Mesenchymal stem cell (in vitro differentiated cells and primary cell): ENCODE data around the gene WWP2.

Experiments used
- DNase-seq: peaks from one replicate; pipeline ENCODE4 v3.0.0-alpha.2; 2013
- H2AFZ ChIP-seq: one replicate; pipeline ENCODE4 v1.6.1; 2013; ENCODE audit warnings: low read depth, mild to moderate bottlenecking, control low read depth, inconsistent platforms, low read length, moderate library complexity
- H2AK5ac ChIP-seq: 2 replicates; pipeline ENCODE4 v1.6.1; 2013; ENCODE audit warnings: low read length, moderate library complexity, mild to moderate bottlenecking, inconsistent platforms; ENCODE audit not compliant: severe bottlenecking
- H2BK120ac ChIP-seq: one replicate; pipeline ENCODE4 v1.6.1; 2013; ENCODE audit warnings: low read depth, mild to moderate bottlenecking, inconsistent platforms, low read length, moderate library complexity
- H2BK12ac ChIP-seq, 2 experiments: one replicate each; pipeline ENCODE4 v1.6.1; 2013; ENCODE audit warnings: inconsistent platforms in 2 of 2, low read length in 2 of 2, mild to moderate bottlenecking in 2 of 2, moderate library complexity in 2 of 2, control low read depth in 1 of 2
- H2BK15ac ChIP-seq: one replicate; pipeline ENCODE4 v1.6.1; 2013; ENCODE audit warnings: mild to moderate bottlenecking, low read depth, inconsistent platforms; ENCODE audit not compliant: poor library complexity, severe bottlenecking
- H2BK5ac ChIP-seq: 2 replicates; pipeline ENCODE4 v1.6.1; 2013; ENCODE audit warnings: low read depth, mild to moderate bottlenecking, low read length, control low read depth, inconsistent platforms; ENCODE audit not compliant: poor library complexity, severe bottlenecking
- H3K14ac ChIP-seq, 2 experiments: one replicate each; pipeline ENCODE4 v1.6.1; 2013; ENCODE audit warnings: inconsistent platforms in 2 of 2, low read length in 2 of 2, control low read depth in 1 of 2, mild to moderate bottlenecking in 1 of 2, moderate library complexity in 1 of 2
- H3K18ac ChIP-seq, 2 experiments: one replicate each; pipeline ENCODE4 v1.6.1; 2013; ENCODE audit warnings: inconsistent platforms in 2 of 2, low read length in 2 of 2, control low read depth in 1 of 2, low read depth in 1 of 2, mild to moderate bottlenecking in 1 of 2
- H3K23ac ChIP-seq, 2 experiments: one replicate each; pipeline ENCODE4 v1.6.1; 2013; ENCODE audit warnings: inconsistent platforms in 2 of 2, low read length in 2 of 2, mild to moderate bottlenecking in 2 of 2, moderate library complexity in 2 of 2, control low read depth in 1 of 2
- H3K27ac ChIP-seq: 2 replicates; pipeline ENCODE4 v1.5.1; 2013; ENCODE audit warnings: mild to moderate bottlenecking, moderate library complexity, low read length, control low read depth, inconsistent platforms; ENCODE audit not compliant: poor library complexity, severe bottlenecking
- H3K27me3 ChIP-seq, 2 experiments: 2 replicates each; pipeline versions ENCODE4 v1.6.1 to v1.7.0; 2013; ENCODE audit warnings: low read length in 2 of 2, mild to moderate bottlenecking in 2 of 2, moderate library complexity in 2 of 2, control low read depth in 1 of 2, inconsistent platforms in 1 of 2; ENCODE audit not compliant: control insufficient read depth in 1 of 2, insufficient read depth in 1 of 2
- H3K36me3 ChIP-seq, 2 experiments: 2 replicates each; pipeline versions ENCODE4 v1.6.1 to v1.7.0; 2013; ENCODE audit warnings: low read length in 2 of 2, control low read depth in 1 of 2, inconsistent platforms in 1 of 2, low read depth in 1 of 2, mild to moderate bottlenecking in 1 of 2; ENCODE audit not compliant: insufficient read depth in 2 of 2, control insufficient read depth in 1 of 2
- H3K4ac ChIP-seq, 2 experiments: one replicate each; pipeline ENCODE4 v1.6.1; 2013; ENCODE audit warnings: inconsistent platforms in 2 of 2, low read length in 2 of 2, mild to moderate bottlenecking in 2 of 2, moderate library complexity in 2 of 2, control low read depth in 1 of 2, low read depth in 1 of 2
- H3K4me1 ChIP-seq: 2 replicates; pipeline ENCODE4 v1.6.1; 2013; ENCODE audit warnings: low read depth, low read length, control low read depth; ENCODE audit not compliant: control insufficient read depth, insufficient read depth
- H3K4me2 ChIP-seq: 2 replicates; pipeline ENCODE4 v1.6.1; 2013; ENCODE audit warnings: low read length, mild to moderate bottlenecking, inconsistent platforms; ENCODE audit not compliant: poor library complexity, severe bottlenecking
- H3K4me3 ChIP-seq, 2 experiments: 2 replicates each; pipeline versions ENCODE4 v1.5.1 to v1.7.0; 2013; ENCODE audit warnings: low read length in 2 of 2, mild to moderate bottlenecking in 2 of 2, control low read depth in 1 of 2, low read depth in 1 of 2; ENCODE audit not compliant: insufficient read depth in 1 of 2
- H3K79me1 ChIP-seq: replicated peaks from 2 replicates; pipeline ENCODE4 v1.6.1; 2013; ENCODE audit warnings: mild to moderate bottlenecking, control low read depth, low read length, inconsistent platforms; ENCODE audit not compliant: poor library complexity, severe bottlenecking
- H3K9ac ChIP-seq: 2 replicates; pipeline ENCODE4 v1.7.0; 2013; ENCODE audit warnings: mild to moderate bottlenecking, low read length, moderate library complexity
- H3K9me3 ChIP-seq: 2 replicates; pipeline ENCODE4 v1.7.0; 2013; ENCODE audit warnings: mild to moderate bottlenecking, low read length; ENCODE audit not compliant: control insufficient read depth
- H4K8ac ChIP-seq: one replicate; pipeline ENCODE4 v1.6.1; 2013; ENCODE audit warnings: inconsistent platforms, mild to moderate bottlenecking, low read length, moderate library complexity
- H4K91ac ChIP-seq: one replicate; pipeline ENCODE4 v1.6.1; 2013; ENCODE audit warnings: mild to moderate bottlenecking, low read length, inconsistent platforms
- WGBS: methylation state at CpG from one replicate; pipeline ENCODE4 v1.1.7; 2013; ENCODE audit warnings: mixed read lengths; 5-methylcytosine and 5-hydroxymethylcytosine counted together

Gene WWP2

GRCh38 chr16:69926241-69926640 lies 164.1 kb downstream of the WWP2 start:
- no peak overlapping the region for H4K91ac ChIP-seq
- H2BK120ac ChIP-seq: no peak overlapping the region
- no peaks in the 10 kb centered on the region for H3K9me3 ChIP-seq
- peak overlapping the region; percentile 98 for H2AK5ac ChIP-seq
- H3K27ac ChIP-seq: no peak overlapping the region
- no peak overlapping the region for H3K23ac ChIP-seq
- H3K79me1 ChIP-seq: peaks cover 27% of the 10 kb centered on the region
- no peak overlapping the region for H3K14ac ChIP-seq
- no peak overlapping the region for H2BK5ac ChIP-seq
- H3K18ac ChIP-seq: no peak overlapping the region
- H2AFZ ChIP-seq: no peak overlapping the region
- H3K4ac ChIP-seq: no peak overlapping the region
- WGBS: 97% methylated on average over 8 of the region's 8 CpGs
- H3K4me3 ChIP-seq: no peak overlapping the region
- H2BK12ac ChIP-seq: no peak overlapping the region
- peaks cover 30% of the 10 kb centered on the region for H3K4me1 ChIP-seq
- no peak overlapping the region for H4K8ac ChIP-seq
- DNase-seq: no peak
- no peak overlapping the region for H3K9ac ChIP-seq
- H3K27me3 ChIP-seq: no peaks in the 10 kb centered on the region
- H3K4me2 ChIP-seq: no peak overlapping the region
- H3K36me3 ChIP-seq: peaks cover 14 to 21% of the 10 kb centered on the region in 2 experiments
- no peak overlapping the region for H2BK15ac ChIP-seq

GRCh38 chr16:69927056-69927757 lies 165.1 kb downstream of the WWP2 start:
- Histone ChIP-seq H4K91ac (no peak overlapping the region), H3K4me2 (peak overlapping the region; percentile 26), H3K27ac (peak overlapping the region; percentile 2), H3K4ac (no peak overlapping the region), H2BK5ac (no peak overlapping the region), H3K23ac (no peak overlapping the region), H2BK15ac (no peak overlapping the region), H3K9ac (peak overlapping the region; percentile 83), H3K4me3 (peak overlapping the region in 1 of 2 experiments; percentile 64), H3K36me3 (peaks cover 22 to 30% of the 10 kb centered on the region in 2 experiments), H3K4me1 (peaks cover 30% of the 10 kb centered on the region), H3K79me1 (peaks cover 27% of the 10 kb centered on the region), H4K8ac (no peak overlapping the region), H3K18ac (no peak overlapping the region), H2AFZ (no peak overlapping the region), H2BK12ac (no peak overlapping the region), H3K9me3 (no peaks in the 10 kb centered on the region), H2AK5ac (peak overlapping the region; percentile 2), H3K27me3 (no peaks in the 10 kb centered on the region), H2BK120ac (no peak overlapping the region), H3K14ac (no peak overlapping the region)
- no peak for DNase-seq
- 85% methylated on average over 16 of the region's 17 CpGs for WGBS

- DNase-seq: no peak
- 98% methylated on average over 6 of the region's 10 CpGs for WGBS
- H2BK120ac ChIP-seq: no peak overlapping the region
- H2AK5ac ChIP-seq: no peak overlapping the region
- no peak overlapping the region for H3K18ac ChIP-seq
- no peak overlapping the region for H3K4ac ChIP-seq
- no peak overlapping the region for H4K8ac ChIP-seq
- no peak overlapping the region for H4K91ac ChIP-seq
- H3K9me3 ChIP-seq: no peaks in the 10 kb centered on the region
- H3K27me3 ChIP-seq: no peaks in the 10 kb centered on the region
- H2BK5ac ChIP-seq: no peak overlapping the region
- H3K79me1 ChIP-seq: peaks cover 27% of the 10 kb centered on the region
- no peak overlapping the region for H2BK15ac ChIP-seq
- H3K36me3 ChIP-seq: peaks cover 39 to 47% of the 10 kb centered on the region in 2 experiments
- peaks cover 29% of the 10 kb centered on the region for H3K4me1 ChIP-seq
- H2AFZ ChIP-seq: no peak overlapping the region
- no peak overlapping the region for H3K14ac ChIP-seq
- H3K4me3 ChIP-seq: no peak overlapping the region
- no peak overlapping the region for H3K4me2 ChIP-seq
- H3K23ac ChIP-seq: no peak overlapping the region
- no peak overlapping the region for H3K27ac ChIP-seq
- H2BK12ac ChIP-seq: no peak overlapping the region
- H3K9ac ChIP-seq: no peak overlapping the region
Observed at GRCh38 chr16:69928856-69929400, 166.8 kb downstream of the WWP2 start.

DNA sequence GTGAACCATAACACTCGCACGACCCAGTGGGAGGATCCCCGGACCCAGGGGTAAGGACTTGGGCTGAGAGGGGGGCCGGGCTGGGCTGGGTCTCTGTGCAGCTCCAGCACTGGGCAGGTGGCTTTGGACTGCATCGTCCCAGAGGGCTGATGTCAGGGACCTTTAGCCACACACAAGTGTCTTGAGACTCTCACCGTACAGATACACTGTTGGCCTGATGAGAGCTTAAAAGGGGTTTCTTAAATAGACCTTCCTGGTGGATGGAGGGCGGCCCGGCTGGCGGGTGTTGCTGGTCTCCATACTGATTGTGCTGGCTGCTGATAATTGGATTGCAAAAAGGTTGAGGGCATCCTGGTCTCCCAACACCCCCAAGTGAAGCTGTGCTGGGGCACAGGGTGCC lies 167.3 kb downstream of the WWP2 start:
- no peak overlapping the region for H3K4ac ChIP-seq
- DNase-seq: no peak
- H2BK5ac ChIP-seq: no peak overlapping the region
- H3K14ac ChIP-seq: no peak overlapping the region
- no peak overlapping the region for H3K18ac ChIP-seq
- H4K8ac ChIP-seq: no peak overlapping the region
- no peak overlapping the region for H2BK12ac ChIP-seq
- no peak overlapping the region for H3K27ac ChIP-seq
- H3K4me3 ChIP-seq: no peak overlapping the region
- no peak overlapping the region for H2AFZ ChIP-seq
- peaks cover 27% of the 10 kb centered on the region for H3K79me1 ChIP-seq
- H3K9ac ChIP-seq: no peak overlapping the region
- no peak overlapping the region for H2BK15ac ChIP-seq
- 95% methylated on average over 9 of the region's 9 CpGs for WGBS
- no peaks in the 10 kb centered on the region for H3K9me3 ChIP-seq
- H4K91ac ChIP-seq: no peak overlapping the region
- H2BK120ac ChIP-seq: no peak overlapping the region
- no peak overlapping the region for H3K4me2 ChIP-seq
- H3K27me3 ChIP-seq: no peaks in the 10 kb centered on the region
- H2AK5ac ChIP-seq: no peak overlapping the region
- H3K23ac ChIP-seq: no peak overlapping the region
- peaks cover 45 to 53% of the 10 kb centered on the region in 2 experiments for H3K36me3 ChIP-seq
- peaks cover 24% of the 10 kb centered on the region for H3K4me1 ChIP-seq
